ENCODE results near the gene DAAM2.

Gene DAAM2

GRCh38 chr6:39941138-39941537, 149.0 kb downstream of the DAAM2 start:
- no peak for DNase-seq (ENCODE audit: low read depth)
- H3K4me3 ChIP-seq (ENCODE audit: low read depth, low read length), result no peak overlapping the region
- TF ChIP-seq CTCF (IDR thresholded peaks at IDR 0.05; ENCODE audit: low read depth, low read length, missing control alignments), result no peak

- no peak for TF ChIP-seq CTCF (IDR thresholded peaks at IDR 0.05; ENCODE audit: low read depth, low read length, missing control alignments)
- H3K4me3 ChIP-seq (ENCODE audit: low read depth, low read length), result no peak overlapping the region
- DNase-seq (ENCODE audit: low read depth), result no peak
Observed at GRCh38 chr6:39941820-39942219, 149.6 kb downstream of the DAAM2 start.

GRCh38 chr6:39942903-39943580, 150.9 kb downstream of the DAAM2 start:
- H3K4me3 ChIP-seq (ENCODE audit: low read depth, low read length), result no peak overlapping the region
- TF ChIP-seq CTCF (IDR thresholded peaks at IDR 0.05; ENCODE audit: low read depth, low read length, missing control alignments), result no peak
- no peak for DNase-seq (ENCODE audit: low read depth)

GRCh38 chr6:39945626-39946025, 153.4 kb downstream of the DAAM2 start:
- TF ChIP-seq CTCF (IDR thresholded peaks at IDR 0.05; ENCODE audit: low read depth, low read length, missing control alignments), result no peak
- no peak overlapping the region for H3K4me3 ChIP-seq (ENCODE audit: low read depth, low read length)
- DNase-seq (ENCODE audit: low read depth), result no peak

- DNase-seq (ENCODE audit: low read depth), result no peak
- TF ChIP-seq CTCF (IDR thresholded peaks at IDR 0.05; ENCODE audit: low read depth, low read length, missing control alignments), result no peak
- no peak overlapping the region for H3K4me3 ChIP-seq (ENCODE audit: low read depth, low read length)
Observed at GRCh38 chr6:39947611-39948068, 155.5 kb downstream of the DAAM2 start.

- no peak overlapping the region for H3K4me3 ChIP-seq (ENCODE audit: low read depth, low read length)
- no peak for TF ChIP-seq CTCF (IDR thresholded peaks at IDR 0.05; ENCODE audit: low read depth, low read length, missing control alignments)
- DNase-seq (ENCODE audit: low read depth), result no peak
Observed at GRCh38 chr6:39948199-39948791, 156.1 kb downstream of the DAAM2 start.

Measured in GM12864 (cell line).